ENCODE data around the gene IZUMO1.
"Not testable (repeated sequence)": the region's sequence is repeated elsewhere in the genome, so short reads cannot be mapped to it uniquely, and the experiment has no call there.

Gene IZUMO1

GRCh38 chr19:48770734-48771472 is 24.2 kb upstream of the IZUMO1 start:
- Histone ChIP-seq H3K36me3 (ENCODE audit: insufficient read depth, low read length) (no peaks in the 10 kb centered on the region), H3K9ac (ENCODE audit: low read depth, low read length, poor library complexity, severe bottlenecking) (no peak overlapping the region), H4K20me1 (ENCODE audit: insufficient read depth, low read length, poor library complexity, severe bottlenecking) (no peaks in the 10 kb centered on the region), H3K4me3 (ENCODE audit: low read length, poor library complexity, severe bottlenecking) (no peak overlapping the region), H2AFZ (ENCODE audit: low read length) (no peak overlapping the region), H3F3A (ENCODE audit: low read depth) (no peaks in the 10 kb centered on the region), H3K9me3 (ENCODE audit: insufficient read depth, low read depth, low read length) (no peaks in the 10 kb centered on the region), H3K9me2 (replicated peaks; ENCODE audit: low read depth, low read length) (no peaks in the 10 kb centered on the region), H3K79me2 (ENCODE audit: insufficient read depth, low read length) (no peaks in the 10 kb centered on the region), H3K4me1 (ENCODE audit: insufficient read depth, low read length, poor library complexity, severe bottlenecking) (no peaks in the 10 kb centered on the region), H3K27me3 (ENCODE audit: insufficient read depth, low read length, poor library complexity, severe bottlenecking) (no peaks in the 10 kb centered on the region), H3K4me2 (ENCODE audit: low read depth, low read length, poor library complexity, severe bottlenecking) (no peak overlapping the region)
- TF ChIP-seq CTCF (conservative IDR thresholded peaks at IDR 0.05; ENCODE audit: low read length) = no peak

GRCh38 chr19:48770266-48770665 is 23.6 kb upstream of the IZUMO1 start:
- Histone ChIP-seq H2AFZ (ENCODE audit: low read length) (no peak overlapping the region), H3K9ac (ENCODE audit: low read depth, low read length, poor library complexity, severe bottlenecking) (no peak overlapping the region), H3K36me3 (ENCODE audit: insufficient read depth, low read length) (no peaks in the 10 kb centered on the region), H3K4me3 (ENCODE audit: low read length, poor library complexity, severe bottlenecking) (no peak overlapping the region), H3K79me2 (ENCODE audit: insufficient read depth, low read length) (no peaks in the 10 kb centered on the region), H4K20me1 (ENCODE audit: insufficient read depth, low read length, poor library complexity, severe bottlenecking) (no peaks in the 10 kb centered on the region), H3F3A (ENCODE audit: low read depth) (no peaks in the 10 kb centered on the region), H3K9me3 (ENCODE audit: insufficient read depth, low read depth, low read length) (no peaks in the 10 kb centered on the region), H3K4me1 (ENCODE audit: insufficient read depth, low read length, poor library complexity, severe bottlenecking) (no peaks in the 10 kb centered on the region), H3K4me2 (ENCODE audit: low read depth, low read length, poor library complexity, severe bottlenecking) (no peak overlapping the region), H3K27me3 (ENCODE audit: insufficient read depth, low read length, poor library complexity, severe bottlenecking) (no peaks in the 10 kb centered on the region), H3K9me2 (replicated peaks; ENCODE audit: low read depth, low read length) (no peaks in the 10 kb centered on the region)
- no peak for TF ChIP-seq CTCF (conservative IDR thresholded peaks at IDR 0.05; ENCODE audit: low read length)
- TF ChIP-seq EZH2phosphoT487 (IDR thresholded peaks at IDR 0.05; ENCODE audit: borderline replicate concordance) = no peak

GRCh38 chr19:48768994-48769713 is 22.4 kb upstream of the IZUMO1 start:
- Histone ChIP-seq H3K4me2 (ENCODE audit: low read depth, low read length, poor library complexity, severe bottlenecking) (no peak overlapping the region), H3K9ac (ENCODE audit: low read depth, low read length, poor library complexity, severe bottlenecking) (no peak overlapping the region), H3K79me2 (ENCODE audit: insufficient read depth, low read length) (no peaks in the 10 kb centered on the region), H3F3A (ENCODE audit: low read depth) (no peaks in the 10 kb centered on the region), H2AFZ (ENCODE audit: low read length) (no peak overlapping the region), H3K4me3 (ENCODE audit: low read length, poor library complexity, severe bottlenecking) (no peak overlapping the region), H3K27me3 (ENCODE audit: insufficient read depth, low read length, poor library complexity, severe bottlenecking) (no peaks in the 10 kb centered on the region), H3K9me3 (ENCODE audit: insufficient read depth, low read depth, low read length) (no peaks in the 10 kb centered on the region), H3K36me3 (ENCODE audit: insufficient read depth, low read length) (no peaks in the 10 kb centered on the region), H3K9me2 (replicated peaks; ENCODE audit: low read depth, low read length) (no peaks in the 10 kb centered on the region), H3K4me1 (ENCODE audit: insufficient read depth, low read length, poor library complexity, severe bottlenecking) (no peaks in the 10 kb centered on the region), H4K20me1 (ENCODE audit: insufficient read depth, low read length, poor library complexity, severe bottlenecking) (no peaks in the 10 kb centered on the region)
- TF ChIP-seq EZH2phosphoT487 (IDR thresholded peaks at IDR 0.05; ENCODE audit: borderline replicate concordance) = no peak
- no peak for TF ChIP-seq CTCF (conservative IDR thresholded peaks at IDR 0.05; ENCODE audit: low read length)

GRCh38 chr19:48768171-48768753 is 21.6 kb upstream of the IZUMO1 start:
- not testable (repeated sequence) for H3F3A ChIP-seq (ENCODE audit: low read depth); H3K9me3 ChIP-seq (ENCODE audit: insufficient read depth, low read depth, low read length); H3K4me1 ChIP-seq (ENCODE audit: insufficient read depth, low read length, poor library complexity, severe bottlenecking); H4K20me1 ChIP-seq (ENCODE audit: insufficient read depth, low read length, poor library complexity, severe bottlenecking); H3K36me3 ChIP-seq (ENCODE audit: insufficient read depth, low read length); H3K9ac ChIP-seq (ENCODE audit: low read depth, low read length, poor library complexity, severe bottlenecking); H2AFZ ChIP-seq (ENCODE audit: low read length); H3K9me2 ChIP-seq (replicated peaks; ENCODE audit: low read depth, low read length); H3K4me2 ChIP-seq (ENCODE audit: low read depth, low read length, poor library complexity, severe bottlenecking); H3K27me3 ChIP-seq (ENCODE audit: insufficient read depth, low read length, poor library complexity, severe bottlenecking); H3K79me2 ChIP-seq (ENCODE audit: insufficient read depth, low read length); H3K4me3 ChIP-seq (ENCODE audit: low read length, poor library complexity, severe bottlenecking)

- not testable (repeated sequence) for H4K20me1 ChIP-seq (ENCODE audit: insufficient read depth, low read length, poor library complexity, severe bottlenecking); H3K79me2 ChIP-seq (ENCODE audit: insufficient read depth, low read length); H2AFZ ChIP-seq (ENCODE audit: low read length); H3K27me3 ChIP-seq (ENCODE audit: insufficient read depth, low read length, poor library complexity, severe bottlenecking); H3F3A ChIP-seq (ENCODE audit: low read depth); H3K9me3 ChIP-seq (ENCODE audit: insufficient read depth, low read depth, low read length); H3K9ac ChIP-seq (ENCODE audit: low read depth, low read length, poor library complexity, severe bottlenecking); H3K36me3 ChIP-seq (ENCODE audit: insufficient read depth, low read length); H3K9me2 ChIP-seq (replicated peaks; ENCODE audit: low read depth, low read length); H3K4me3 ChIP-seq (ENCODE audit: low read length, poor library complexity, severe bottlenecking); H3K4me1 ChIP-seq (ENCODE audit: insufficient read depth, low read length, poor library complexity, severe bottlenecking); H3K4me2 ChIP-seq (ENCODE audit: low read depth, low read length, poor library complexity, severe bottlenecking)
Observed at GRCh38 chr19:48765816-48766215, 19.1 kb upstream of the IZUMO1 start.

Data from Loucy (cell line).